GM12865 (cell line): ENCODE results near the gene SHISA7.

Experiments
- DNase-seq: peaks from one replicate; pipeline ENCODE4 v3.0.0; 2010; ENCODE audit warnings: low read depth
- H3K4me3 ChIP-seq: 2 replicates; pipeline ENCODE4 v1.5.1; 2011; ENCODE audit warnings: mild to moderate bottlenecking, low read depth, low read length, control low read depth
- TF ChIP-seq, protein P1 (sequence below): IDR thresholded peaks from 2 replicates; pipeline ENCODE4 v1.5.1; 2011; ENCODE audit warnings: low read length, control low read depth, low read depth, inconsistent platforms; ENCODE audit not compliant: insufficient read depth; ENCODE audit errors: missing control alignments

Gene SHISA7

DNA sequence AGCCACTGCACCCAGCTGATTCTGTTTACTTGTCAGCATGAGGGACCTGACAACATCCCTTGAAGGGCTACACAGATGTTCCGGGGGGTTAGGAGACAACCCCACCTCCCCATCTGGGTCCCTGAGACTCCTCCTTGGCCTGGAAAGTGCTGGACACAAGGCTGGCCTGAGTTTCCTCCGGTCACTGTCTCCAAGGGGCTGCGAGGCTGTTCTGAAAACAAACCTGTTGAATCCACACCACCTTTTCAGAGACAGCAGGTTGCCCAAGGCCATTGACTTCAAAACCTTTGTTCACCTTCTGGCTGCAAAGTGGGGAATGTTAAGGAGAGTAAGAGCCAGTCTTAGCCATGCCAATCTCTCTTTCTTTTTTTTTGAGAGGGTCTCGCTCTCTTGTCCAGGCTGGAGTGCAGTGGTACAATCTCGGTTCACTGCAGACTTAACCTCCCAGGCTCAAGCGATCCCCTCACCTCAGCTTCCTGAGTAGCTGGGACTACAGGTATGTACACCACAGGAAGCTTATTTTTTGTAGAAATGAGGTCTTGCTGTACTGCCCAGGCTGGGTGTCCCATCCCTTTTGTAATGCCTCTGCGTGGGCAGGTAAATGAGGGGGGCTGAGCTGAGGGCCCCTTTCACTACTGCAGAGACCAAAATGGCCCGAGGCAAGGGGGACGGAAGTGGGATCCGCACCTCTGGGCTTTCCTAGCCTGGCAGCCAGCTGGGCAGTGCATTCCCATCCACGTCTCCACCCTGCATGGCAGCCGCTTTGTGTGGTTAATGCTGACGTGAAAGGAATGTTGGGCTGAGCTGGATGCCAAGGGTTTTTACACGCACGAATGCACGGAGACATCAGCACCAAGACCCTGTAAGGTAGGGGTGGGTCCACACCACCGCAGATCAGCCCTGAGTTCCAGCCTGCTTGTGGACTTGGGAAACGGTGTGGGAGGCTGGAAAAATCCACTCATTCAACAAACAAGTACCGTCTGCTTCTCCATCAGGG, 31.5 kb upstream of the SHISA7 start:
- TF ChIP-seq, protein P1, sequence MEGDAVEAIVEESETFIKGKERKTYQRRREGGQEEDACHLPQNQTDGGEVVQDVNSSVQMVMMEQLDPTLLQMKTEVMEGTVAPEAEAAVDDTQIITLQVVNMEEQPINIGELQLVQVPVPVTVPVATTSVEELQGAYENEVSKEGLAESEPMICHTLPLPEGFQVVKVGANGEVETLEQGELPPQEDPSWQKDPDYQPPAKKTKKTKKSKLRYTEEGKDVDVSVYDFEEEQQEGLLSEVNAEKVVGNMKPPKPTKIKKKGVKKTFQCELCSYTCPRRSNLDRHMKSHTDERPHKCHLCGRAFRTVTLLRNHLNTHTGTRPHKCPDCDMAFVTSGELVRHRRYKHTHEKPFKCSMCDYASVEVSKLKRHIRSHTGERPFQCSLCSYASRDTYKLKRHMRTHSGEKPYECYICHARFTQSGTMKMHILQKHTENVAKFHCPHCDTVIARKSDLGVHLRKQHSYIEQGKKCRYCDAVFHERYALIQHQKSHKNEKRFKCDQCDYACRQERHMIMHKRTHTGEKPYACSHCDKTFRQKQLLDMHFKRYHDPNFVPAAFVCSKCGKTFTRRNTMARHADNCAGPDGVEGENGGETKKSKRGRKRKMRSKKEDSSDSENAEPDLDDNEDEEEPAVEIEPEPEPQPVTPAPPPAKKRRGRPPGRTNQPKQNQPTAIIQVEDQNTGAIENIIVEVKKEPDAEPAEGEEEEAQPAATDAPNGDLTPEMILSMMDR: no peak
- H3K4me3 ChIP-seq: no peak overlapping the region
- DNase-seq: no peak

DNA sequence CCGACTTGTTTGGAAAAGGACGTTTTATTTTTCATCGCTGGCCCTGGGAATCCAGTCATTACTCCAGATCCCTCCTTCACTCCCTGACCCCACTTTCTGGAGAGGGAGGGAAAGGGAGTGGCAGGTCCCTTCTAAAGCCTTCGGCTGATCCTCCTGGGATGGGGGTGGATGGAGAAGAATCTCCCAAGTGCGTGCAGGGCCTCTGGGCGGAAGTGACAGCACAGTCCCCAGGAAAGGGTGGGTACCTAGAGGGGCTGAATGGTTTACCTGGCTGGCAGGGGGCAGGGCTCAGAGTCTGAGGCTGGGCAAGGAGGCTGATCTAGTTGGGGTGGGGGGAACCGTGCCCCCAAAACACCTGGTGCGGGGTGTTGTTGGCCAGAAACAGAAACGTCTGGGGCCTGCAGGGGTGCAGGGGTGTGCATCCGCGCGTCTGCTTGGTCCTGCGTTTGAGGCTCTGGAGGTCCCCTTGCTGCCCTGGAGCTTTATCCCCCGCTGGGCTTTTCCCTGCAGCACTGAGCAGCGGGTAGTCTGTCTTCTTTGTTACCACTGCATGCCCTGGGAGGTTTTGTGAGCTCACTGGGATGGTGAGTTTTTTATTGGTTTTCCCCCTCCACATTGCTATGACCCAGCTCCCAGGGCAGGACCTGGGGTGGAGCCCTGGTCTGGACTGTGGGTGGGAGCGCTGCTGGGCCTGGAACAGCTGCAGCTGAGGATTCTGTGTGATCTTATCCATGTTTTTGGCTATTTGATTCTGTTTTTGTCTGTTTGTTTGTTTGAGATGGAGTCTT, 30.3 kb upstream of the SHISA7 start:
- TF ChIP-seq, protein P1: no peak
- no peak for DNase-seq
- H3K4me3 ChIP-seq: no peak overlapping the region

DNA sequence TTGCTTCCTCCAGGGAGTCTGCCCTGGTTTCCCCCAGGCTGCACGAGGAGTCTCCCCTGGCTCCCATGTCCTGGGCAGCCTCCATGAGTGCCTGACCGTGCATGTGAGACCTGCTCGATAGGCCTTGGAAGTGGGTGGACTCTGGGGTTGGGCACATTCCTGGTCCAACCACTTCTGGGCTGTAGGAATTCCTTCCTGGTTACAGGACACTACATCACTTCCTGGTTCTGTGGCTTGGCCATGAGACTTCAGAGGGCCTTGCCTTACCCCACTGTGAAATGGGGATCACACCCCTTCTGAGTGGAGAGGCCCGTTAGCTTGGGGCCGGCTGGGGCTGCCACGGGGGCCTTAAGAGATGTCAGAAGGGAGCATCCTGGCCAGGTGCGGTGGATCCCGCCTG, 29.4 kb upstream of the SHISA7 start:
- no peak overlapping the region for H3K4me3 ChIP-seq
- DNase-seq: no peak
- TF ChIP-seq, protein P1: no peak

DNA sequence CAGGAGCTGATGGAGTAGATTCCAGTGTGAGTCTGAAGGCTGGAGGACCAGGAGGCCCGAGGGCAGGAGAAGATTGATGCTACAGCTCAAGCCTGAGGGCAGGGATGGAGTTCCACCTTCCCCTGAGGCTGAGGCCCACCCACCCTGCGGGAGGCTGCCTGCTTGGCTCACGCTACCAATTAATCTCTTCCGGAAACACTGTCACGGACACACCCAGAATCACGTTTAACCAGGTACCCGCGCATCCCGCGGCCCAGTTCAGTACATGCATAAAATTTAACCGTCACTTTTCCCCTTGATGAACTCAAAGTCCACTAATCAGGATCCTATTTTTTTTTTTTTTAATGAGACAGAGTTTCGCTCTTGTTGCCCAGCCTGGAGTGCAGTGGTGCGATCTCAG, 28.2 kb upstream of the SHISA7 start:
- no peak for DNase-seq
- H3K4me3 ChIP-seq: no peak overlapping the region
- TF ChIP-seq, protein P1: no peak

DNA sequence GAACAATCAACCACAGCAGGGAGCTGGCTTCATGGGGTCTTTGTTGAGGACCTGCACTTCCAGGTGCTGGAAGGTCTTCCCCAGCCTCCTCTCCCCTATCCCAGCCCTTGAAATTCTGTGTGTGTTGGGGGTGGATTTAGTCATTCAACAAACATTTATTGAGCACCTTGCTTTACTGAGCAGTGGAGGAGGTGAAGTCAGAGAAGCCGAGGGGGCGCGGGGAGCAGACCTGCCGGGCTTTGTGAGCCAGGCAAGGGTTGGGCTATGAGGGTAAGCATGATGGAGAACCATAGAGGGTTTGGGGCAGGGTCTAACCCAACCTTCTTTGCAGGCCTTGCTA, 24.9 kb upstream of the SHISA7 start:
- TF ChIP-seq, protein P1: no peak
- DNase-seq: no peak
- no peak overlapping the region for H3K4me3 ChIP-seq

DNA sequence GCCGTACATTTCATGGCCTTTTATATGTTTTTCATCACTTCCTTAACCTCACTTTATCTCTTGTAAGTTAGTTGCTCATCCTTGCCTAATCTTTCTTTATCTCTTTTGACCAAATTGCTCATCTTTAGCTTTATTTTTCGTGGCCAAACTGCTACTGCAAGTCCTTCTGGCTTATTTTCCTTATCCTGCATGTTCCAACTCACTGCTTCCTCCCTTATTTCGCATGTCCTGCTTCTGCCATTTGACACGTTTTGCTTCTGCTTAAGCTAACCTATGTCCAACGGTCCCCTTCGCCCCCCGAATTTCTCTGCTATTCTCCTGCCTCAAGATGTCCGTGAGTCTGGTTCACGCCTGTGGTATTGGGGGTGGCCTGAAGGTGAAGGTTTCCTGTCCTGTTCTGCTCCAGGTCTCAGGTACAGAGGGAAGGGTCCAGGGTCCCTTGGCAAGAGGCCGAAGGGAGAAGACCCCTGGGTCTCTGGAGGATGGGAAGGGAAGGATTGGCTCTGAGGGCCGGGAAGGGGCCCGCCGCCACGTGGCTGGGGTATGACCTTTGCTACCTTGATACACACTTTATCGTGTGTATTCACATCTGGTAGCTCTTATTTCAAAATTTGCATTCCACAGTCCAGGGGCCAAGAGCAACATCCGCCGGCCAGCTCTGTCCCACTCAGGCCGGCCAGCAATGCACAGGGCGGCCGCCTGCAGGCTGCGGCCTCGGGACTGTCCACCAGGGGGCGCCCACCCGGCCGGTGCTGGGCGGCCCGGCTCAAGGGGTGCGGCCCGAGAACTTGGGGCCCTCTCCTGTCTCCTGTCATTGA, 24.3 kb upstream of the SHISA7 start:
- H3K4me3 ChIP-seq: no peak overlapping the region
- DNase-seq: peak; percentile 70
- TF ChIP-seq, protein P1: peak; percentile 92
